SIG-M5 (cell line): ENCODE measurements around the gene FRMD8.

Experiments used
- DNase-seq: peaks from one replicate; lab custom pipeline; 2025; lab: John Stamatoyannopoulos, UW

Gene FRMD8

DNA sequence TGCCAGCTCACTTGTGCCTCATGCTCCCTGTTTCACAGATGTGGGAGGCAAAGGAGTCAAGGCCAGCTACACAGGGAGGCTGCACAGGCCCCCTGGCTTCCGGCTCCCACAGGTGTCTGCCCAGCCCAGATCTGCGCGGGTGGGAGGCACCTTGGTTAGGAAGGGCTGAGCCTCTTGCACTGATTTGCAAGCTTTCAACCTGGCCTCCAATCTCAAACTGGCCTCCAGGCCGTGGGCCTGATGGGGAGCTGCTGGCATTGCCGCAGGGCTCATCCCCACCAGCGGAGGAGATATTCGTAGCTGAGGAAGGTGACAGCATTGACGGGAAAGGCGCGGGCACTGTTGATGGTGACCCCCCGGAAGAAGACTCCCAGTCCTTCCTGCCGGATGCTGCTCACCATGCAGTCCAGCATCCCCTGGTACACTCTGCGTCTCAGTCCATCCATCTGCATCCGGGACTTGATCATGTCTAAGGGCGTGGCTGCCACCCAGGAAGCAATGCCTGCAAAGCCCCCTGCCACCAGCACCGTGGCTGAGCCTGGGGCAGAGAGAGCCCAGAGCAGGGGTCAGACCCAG lies 10.2 kb upstream of the FRMD8 start:
- no peak for DNase-seq

DNA sequence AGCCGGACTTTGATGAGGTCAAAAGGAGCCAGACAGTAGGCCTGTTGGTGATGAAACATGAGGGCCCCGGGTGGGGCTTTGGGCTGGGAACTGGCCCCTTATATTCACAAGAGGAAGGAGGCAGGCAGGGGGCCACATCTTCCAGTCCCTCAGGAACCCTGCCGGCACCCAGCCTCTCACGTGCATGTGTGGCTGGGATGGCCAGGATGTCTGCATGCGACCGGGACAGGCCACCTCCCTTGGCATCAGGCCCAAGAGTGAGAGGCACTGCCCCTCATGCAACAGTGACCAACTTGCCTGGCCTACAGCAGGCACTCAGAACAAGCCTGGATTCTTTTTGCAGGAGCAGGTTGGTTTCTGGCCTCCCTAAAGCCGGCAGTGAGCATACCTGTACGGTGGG lies 9.4 kb upstream of the FRMD8 start:
- no peak for DNase-seq

DNA sequence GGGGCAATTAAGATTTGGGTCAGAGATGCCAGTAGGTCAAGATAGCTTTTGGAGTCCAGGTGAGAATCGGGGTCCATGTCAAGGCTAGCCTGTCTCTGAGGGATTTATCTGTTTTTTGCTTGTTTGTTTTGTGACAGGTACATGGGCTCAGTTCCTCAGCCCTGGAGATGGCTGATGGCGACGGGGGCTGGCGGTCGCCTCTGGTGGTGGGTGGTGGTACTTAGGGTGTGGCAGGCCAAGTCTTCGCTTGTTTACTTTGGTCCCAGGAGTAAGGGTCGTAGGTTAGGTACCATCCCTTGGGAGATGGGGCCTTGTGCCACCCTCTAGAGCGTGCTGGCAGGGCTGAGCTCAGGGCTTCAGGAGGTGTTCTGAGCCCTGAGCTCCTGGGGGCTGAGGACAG lies 8.7 kb upstream of the FRMD8 start:
- DNase-seq: no peak

DNA sequence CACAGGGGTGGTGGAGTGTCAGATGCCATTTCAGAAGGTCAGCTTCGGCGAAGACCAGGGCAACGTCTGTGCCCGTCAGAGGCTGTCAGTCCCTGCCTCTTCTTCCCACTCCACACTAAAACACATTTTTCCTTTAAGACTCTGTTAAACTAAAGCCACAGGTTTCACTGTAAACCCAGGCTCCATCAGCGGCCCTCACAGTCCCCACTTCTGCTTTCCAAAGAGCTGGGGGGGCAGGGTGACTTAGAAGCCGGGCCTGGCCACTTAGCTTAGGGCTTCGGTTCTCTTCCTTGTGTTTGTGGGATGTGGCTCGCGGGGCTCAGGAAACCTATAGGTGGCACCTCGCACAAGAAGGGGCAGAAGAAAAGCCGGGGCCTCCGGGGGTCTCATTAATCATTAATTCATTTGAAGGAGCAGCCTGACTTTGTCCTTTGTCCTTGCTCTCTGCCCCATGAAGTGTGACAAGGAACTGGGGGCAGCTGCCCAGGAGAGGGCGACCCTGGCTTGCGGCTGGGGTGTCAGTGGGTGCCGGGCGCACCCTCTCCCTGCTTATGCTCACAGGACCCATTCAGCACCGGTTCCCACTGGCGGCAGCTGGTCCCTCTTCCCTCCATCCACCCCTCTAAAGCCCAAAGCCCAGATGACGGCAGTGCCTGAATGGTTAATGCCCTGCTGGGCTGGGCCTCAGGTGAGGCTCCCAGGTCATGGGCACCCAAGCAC lies 8.1 kb upstream of the FRMD8 start:
- DNase-seq: peak; percentile 40

DNA sequence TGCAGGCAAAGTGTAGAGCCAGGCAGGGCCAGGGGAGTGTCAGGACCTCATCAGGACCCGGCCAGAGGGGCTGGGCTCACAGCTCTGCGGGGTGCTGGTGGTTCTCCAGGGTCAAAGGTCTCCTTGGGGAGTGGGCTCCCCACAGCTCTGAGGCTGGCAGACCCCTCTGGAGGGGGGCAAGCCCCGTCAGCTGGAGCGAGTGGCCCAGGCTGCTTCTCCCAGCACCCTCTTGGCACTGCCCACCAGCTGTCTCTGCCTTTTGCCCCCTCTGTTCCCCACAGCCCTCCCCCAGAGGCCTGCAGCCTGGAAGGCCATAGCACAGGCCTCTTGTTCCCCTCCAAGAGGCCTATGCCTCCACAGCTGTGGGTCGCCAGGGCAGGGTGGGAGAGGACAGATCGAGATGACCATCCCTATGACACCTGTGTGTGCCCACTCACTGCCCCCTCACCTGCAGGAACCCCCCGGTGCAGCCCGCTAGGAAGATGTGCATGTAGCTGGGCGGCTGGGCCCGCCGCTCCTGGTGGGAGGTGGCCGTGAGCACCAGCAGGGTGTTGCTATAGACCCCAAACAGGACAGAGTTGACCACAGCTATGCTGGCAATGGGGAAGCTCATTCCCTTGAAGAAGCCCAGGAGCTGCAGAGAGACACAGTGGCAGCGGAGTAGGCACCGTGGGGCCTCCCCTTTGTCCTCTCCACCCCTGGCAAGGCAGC lies 7.4 kb upstream of the FRMD8 start:
- DNase-seq: no peak

DNA sequence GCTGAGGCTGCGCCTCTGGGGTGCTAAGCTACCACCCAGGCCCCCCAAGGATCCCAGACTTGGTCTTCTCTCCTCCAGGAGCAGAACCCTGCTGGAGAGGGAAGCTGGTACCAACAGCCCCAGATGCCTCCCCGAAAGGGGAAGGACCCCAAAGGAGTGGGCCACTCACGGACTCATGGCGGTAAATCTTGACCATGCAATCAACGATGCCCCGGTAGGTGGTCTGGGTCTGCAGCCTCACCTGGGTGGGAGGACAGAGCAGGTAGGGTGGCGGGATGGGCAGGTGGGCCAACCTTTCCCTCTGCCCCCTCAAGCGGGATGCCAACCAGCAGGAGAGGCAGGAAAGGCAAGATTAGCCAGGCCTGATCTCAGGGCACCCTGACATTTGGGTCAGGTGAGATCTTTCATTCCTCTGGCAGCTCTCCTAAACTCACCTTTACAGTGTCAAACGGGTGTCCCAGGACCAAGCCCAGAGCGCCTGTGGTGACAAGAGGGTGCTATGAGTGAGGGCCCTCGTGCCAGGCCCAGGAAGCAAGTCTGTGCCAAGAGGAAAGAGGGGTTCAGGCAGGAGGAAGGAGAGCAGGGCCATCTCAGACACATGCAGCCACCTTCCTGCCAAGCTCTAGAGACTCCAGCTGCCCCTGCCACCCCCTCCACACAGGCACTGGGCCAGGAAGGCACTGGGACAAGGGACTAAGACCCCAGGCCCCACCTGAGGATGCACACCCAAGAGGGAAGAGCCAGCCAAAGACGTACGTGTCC lies 6.6 kb upstream of the FRMD8 start:
- no peak for DNase-seq

DNA sequence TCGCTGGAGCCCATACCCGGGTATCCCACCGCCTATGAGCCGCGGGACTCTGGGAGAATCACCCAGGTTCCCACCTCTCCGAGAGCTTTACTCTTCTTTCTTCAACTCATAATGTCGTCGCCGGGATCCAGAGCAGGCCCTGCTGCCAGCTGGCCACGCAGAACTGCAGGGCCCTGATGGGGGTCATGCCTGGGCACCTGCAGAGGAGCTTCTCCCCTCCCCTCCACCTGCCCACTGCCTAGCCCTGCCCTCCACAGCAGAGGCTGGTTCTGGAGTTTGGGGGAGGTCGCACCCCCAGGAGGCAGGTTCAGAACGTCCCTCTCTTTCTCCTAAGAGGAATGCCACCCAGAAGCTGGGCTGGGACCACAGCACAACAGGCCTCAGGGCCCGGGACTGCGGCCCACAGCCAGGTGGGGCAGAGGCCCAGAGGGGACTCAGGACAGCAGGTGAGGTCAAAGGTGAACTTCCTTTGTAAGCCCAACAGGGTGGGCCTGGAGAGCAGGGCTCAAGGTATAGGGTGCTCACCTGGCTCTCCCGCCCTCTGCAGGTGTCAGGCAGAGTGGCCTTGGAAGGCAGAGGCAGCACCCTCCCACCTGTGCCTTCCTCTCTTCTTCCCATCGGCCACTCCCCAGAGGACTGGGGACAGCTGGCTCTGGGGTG lies 5.8 kb upstream of the FRMD8 start:
- no peak for DNase-seq

DNA sequence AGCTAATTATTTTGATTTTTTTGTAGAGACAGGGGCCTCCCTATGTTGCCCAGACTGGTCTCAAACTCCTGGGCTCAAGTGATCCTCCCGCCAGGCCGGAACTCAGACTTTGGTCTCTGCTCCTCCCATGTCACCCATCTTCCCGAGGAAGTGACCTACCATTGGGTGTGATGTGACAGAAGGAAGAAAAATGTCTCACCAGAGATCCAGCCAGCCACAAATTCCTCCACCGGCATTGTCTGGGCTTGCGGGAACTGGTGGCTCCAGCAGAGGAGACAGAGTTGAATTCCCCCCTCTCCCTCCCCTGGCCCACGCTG lies 4.8 kb upstream of the FRMD8 start:
- no peak for DNase-seq

DNA sequence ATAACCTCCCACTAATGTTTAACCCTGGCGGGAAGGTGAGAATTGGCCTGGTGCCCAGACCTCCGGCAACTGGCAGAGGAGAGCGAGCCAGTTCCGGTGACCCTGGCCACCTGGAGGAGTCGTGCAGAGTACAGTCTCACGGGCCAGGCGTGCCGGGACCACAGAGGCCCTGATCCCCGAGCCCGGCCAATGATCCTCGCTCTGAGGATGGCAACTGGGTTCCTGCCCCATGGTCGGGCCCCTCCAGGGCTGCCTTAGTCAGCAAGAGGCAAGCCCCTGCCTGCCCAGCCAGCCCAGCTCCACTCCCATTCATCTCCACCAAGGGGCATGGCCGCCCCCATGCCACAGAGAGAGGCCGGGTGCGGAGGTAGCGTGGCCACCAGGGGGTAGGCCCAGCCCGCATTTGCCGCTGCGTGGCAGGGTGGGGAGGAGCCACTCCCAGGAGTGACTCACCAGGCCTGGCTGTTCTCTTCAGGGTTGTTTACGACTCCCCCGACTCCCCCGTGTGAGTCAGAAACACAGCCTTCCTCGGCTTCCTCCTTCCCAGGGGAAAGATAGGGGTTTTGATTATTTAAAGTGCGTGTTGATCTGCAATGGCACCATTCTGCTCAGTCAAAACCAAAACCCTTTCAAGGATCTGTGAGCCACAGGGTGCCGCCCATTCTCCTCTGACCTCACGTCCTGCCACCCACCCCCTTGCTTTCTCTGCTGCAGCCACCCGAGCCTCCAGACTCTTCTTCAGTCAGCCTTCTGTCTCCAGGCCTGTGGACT lies 4.2 kb upstream of the FRMD8 start, which contains the start of gene SLC25A45:
TSS of gene SLC25A45 (minus strand) at position 614 of the 771 bp plus-strand sequence. CDS start 695 bp downstream, outside the sequence.
- peak; percentile 43 for DNase-seq

DNA sequence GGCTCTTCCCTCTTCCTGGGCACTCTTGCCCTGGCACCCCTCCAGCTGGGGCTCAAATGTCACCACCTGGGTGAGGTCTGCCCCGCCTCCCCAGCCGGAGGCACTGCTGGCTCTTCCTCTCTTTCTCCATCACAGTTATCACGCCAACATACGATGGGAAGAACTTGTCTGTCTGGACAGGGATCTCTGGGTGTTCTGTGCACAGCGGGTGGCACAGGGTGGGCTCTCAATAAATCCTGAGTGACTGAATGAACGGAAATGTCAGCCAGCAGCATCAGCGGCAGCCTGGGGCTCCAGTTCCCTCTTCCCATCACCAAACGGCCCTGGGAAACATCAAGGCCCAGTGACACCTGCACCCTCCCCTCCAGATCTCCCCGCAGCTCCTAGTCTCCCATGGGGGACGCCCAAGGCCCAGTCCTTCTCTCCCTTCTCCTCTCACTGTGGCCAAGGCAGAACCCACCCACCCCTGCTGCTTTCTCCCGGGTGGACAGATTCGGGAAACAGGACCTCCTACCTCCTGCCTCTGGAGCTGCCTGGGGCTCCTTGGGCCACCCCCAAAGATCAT lies 3.6 kb upstream of the FRMD8 start:
- no peak for DNase-seq

DNA sequence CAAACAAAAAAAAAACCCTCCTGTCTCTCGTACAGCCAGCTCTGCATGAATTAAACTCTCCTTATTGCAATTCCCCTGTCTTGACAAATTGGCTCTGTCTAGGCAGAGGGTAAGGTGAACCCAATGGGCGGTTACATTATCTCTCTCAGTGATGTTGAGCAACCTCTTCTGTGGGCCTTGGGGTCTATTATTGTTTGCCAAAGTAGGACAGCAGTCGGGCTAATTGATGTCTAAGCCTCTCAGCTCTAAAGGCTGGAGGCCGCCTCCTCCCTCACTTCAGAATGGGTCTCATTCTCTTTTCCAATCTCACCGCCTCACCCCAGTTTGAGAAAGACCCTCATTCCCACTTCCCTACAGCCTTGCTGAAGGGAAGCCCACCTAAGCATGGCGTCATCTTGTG lies 2.7 kb upstream of the FRMD8 start:
- no peak for DNase-seq

DNA sequence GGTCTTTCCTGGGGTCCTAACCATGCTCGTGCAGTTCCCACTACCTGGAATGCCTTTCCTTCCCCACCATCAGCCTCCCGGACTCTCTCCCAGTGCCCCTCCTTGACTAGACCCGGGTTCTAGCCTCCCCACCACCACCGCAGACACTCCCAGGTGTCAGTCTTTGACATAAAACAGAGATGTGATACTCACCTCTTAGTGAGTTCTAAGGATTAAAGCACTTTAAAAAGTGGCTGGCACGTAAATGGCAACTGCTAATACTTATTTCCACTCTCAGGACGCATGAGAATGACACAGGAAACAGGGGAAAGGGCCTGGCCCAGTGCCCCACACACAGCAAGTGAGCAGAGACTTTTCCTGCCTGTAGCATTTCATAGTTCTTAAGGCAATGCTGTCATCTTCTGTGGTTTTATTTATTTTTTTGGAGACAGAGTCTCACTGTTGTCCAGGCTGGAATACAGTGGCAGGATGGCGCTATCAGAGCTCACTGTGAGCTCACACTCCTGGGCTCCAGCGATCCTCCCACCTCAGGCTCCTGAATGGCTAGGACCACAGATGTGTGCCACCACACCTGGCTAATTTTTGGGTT lies 2.0 kb upstream of the FRMD8 start:
- DNase-seq: no peak

DNA sequence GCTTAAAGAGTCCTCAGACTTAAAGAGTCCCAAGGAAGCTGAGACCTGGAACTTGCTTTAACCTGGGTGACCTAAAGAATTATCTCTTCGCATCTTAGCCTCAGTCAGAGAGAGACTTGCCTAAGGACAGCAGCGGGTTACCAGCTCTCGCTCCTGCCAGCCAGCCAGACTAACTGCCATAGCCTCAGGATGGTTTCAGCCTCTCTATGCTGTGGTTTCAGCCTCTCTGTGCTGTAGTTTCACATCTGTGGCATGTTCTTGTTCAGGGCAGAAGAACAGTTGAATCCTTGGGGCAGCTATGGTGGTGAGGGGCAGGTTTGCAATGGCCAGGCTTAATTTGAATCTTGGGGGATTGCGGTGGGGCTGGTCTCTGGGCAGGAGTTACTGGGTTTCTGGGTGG lies 2.3 kb downstream of the FRMD8 start:
- DNase-seq: no peak

DNA sequence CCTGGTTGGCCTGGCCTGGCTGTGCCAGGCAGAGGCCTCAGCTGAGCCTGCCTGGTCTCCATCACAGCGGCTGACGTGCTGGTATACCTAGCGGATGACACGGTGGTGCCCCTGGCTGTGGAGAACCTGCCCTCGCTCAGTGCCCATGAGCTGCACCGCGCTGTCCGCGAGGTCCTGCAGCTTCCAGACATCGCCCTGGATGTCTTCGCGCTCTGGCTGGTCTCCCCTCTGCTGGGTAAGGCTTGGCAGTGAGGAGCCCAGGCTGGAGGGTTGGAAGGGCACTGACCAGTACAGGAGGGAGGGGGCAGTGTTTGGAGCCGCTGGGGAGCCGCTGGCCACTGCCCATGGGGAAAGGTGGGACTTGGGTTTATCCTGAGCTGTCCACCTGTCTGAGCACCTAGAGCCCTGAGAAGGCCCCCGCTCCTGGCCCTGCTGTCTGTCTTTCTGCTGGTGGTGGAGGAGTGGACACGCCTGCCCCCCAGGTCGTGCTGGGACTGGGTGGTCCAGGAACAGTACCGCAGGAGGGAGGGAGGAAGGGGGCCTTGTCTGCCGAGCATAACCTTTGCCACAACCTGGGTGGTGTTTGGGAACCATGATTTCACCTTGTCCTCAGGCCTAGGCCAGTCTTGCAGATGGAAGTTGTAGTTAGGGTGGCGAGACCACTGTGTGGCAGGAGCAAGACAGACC lies 3.0 kb downstream of the FRMD8 start:
- no peak for DNase-seq

DNA sequence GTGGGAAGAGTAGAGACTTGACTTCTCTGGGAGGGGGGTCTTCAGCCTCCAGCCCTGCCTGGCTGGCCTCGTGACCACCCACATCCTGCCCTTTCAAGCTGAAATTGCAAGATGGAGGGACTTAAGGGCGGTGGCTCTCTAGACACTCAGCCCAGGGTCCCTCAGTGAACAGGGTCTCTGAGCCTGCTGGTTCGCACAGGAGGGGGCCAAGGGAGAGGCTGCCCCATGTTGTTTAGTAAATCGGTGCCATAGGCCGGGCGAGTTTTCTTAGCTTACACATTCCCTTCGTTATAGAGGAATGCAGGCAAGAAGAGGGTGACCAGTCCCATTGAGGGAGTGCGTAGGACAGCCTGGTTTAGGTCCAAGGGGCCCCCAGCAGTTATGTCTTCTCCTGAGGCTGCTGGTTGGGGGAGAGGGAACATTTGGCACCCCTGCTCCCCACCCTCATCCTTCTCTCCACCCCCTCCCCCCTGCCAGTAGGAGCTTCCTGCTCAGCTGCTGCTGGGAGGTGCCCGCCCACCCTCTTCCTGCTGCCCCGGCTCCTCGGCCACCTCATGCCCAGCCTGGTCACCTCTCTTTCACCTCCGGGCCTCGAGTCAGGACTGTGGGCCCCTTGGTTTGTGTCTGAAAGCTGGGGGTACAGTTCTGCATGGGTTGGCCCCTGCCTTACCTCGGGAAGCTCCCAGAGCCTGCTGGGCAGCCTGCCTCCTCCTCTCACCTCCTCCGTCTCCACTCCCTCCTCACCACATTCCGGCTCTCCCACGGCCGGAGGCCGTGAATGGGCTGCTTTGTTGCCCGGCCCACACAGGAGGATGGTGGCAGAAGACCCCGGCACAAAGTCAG lies 3.9 kb downstream of the FRMD8 start:
- no peak for DNase-seq

DNA sequence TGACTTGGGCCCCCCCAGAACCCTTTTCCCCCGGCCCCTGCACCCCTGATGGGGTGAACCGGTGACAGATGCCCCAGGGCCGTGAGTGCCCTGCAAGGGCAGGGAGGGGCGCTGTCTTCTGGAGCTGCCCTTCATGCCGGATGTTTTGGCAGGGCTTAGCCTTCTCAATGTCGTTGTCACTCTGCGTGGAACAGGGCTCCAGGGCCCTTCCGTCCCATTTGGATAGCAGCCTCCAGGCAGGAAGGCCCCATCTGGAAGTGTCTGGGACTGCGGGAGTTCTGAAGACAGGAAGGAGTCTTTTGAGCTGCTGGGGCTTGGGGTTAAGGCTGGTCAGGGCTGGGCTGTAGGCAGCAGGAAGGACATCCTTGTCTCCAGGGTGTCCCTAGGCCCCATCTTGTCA lies 4.6 kb downstream of the FRMD8 start:
- DNase-seq: no peak

DNA sequence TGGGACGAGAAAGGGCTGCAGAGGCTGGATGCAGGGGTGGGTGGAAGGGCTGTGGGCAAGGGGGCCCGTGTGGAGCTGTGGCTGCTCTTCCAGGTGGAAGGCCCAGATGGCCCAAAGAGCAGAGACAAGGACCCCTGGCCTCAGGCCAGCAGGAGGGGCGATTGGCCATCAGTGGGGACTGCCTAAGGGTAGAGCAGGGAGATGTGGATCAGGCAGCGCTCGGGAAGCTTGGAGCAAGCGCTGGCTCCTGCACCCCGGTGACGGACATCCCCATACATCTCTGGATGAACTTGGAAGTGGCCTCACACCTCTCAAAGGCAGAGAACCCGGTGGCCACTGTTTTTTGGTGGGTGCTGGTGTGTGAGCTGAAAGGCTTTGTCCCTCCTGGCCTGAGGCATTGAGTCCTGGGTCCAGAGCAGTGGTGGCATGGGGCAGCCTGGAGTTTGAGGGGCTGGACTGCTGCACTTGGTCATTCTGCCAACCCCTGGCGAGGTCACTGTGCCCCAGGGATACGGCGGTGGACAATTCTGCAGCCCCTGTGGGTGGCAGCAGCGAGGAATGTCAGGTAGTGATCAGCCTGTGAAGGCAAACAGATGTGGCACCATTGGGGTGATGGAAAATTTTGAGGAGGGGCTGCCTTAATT lies 5.9 kb downstream of the FRMD8 start:
- DNase-seq: no peak

DNA sequence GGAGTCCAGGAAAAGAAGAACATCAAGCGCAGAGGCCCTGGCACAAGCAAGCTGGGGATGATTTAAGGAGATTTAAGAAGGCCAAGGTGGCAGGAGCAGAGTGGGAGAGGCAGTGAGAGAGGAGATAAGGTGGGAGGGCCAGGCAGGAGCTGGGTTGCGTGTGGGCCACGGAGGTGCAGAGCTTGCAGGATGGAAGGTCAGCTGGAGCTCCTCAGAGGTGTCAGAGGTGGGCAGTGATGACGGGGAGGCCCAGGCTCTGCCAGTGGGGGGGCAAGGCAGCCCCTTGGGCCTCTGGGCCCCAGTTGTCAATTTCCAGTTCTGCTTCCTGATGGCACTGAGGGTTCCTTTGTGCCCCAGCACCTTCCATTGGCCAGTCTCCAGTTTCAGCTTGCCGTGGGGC lies 6.5 kb downstream of the FRMD8 start:
- DNase-seq: no peak
